Ovary (tissue), 9 donors: Measurements from ENCODE around the gene SLC9A9. TPM values are rescaled to one million over a fixed set of nuclear protein-coding genes. Genes with fewer than 3 reads are reported as not detected.

Experiments
- DNase-seq, 5 donors: peaks; one replicate each; pipeline ENCODE4 v3.0.0-alpha.2; 2019 to 2020
- H3K27ac ChIP-seq, 2 donors: fragments of 200-600 bp; one replicate each; pipeline versions ENCODE4 v1.5.1 to v1.8.0; 2019 to 2022
- H3K27me3 ChIP-seq: fragments of 200-600 bp; one replicate; pipeline ENCODE4 v1.8.0; 2022
- H3K36me3 ChIP-seq: fragments of 200-600 bp; sonication (generic); one replicate; pipeline ENCODE4 v1.5.1; 2019
- H3K4me1 ChIP-seq: one replicate; pipeline ENCODE4 v1.8.1; 2013; ENCODE audit warnings: mild to moderate bottlenecking, moderate library complexity; ENCODE audit not compliant: insufficient read depth
- H3K4me3 ChIP-seq: fragments of 200-600 bp; sonication (generic); one replicate; pipeline ENCODE4 v1.5.1; 2017
- H3K9me3 ChIP-seq, 2 donors: fragments of 200-600 bp in 1 of 2; sonication (generic) in 1 of 2; one replicate each; pipeline versions ENCODE4 v1.5.1 to v1.8.1; 2013 to 2019; ENCODE audit warnings: mild to moderate bottlenecking in 1 of 2, moderate library complexity in 1 of 2
- CTCF ChIP-seq, 3 donors: fragments of 450-650 bp in 2 of 3; fragments of 200-600 bp in 1 of 3; IDR thresholded peaks; one replicate each; pipeline versions ENCODE4 v1.5.1 to v1.8.0; 2016 to 2022; ENCODE audit warnings: antibody characterized with exemption in 3 of 3, mild to moderate bottlenecking in 1 of 3
- EP300 ChIP-seq: sonication (generic); formaldehyde crosslinking; IDR thresholded peaks from one replicate; pipeline ENCODE4 v1.6.1; 2017; ENCODE audit warnings: antibody characterized with exemption
- POLR2A ChIP-seq: fragments of 450-650 bp; IDR thresholded peaks from one replicate; pipeline ENCODE4 v1.6.1; 2017; ENCODE audit warnings: antibody characterized with exemption, mild to moderate bottlenecking, moderate library complexity
- WGBS, 3 donors: extraction: QIAGEN DNeasy Blood & Tissue Kit in 1 of 3; methylation state at CpG; one replicate each; pipeline versions ENCODE4 v1.1.5 to v1.1.7; 2013 to 2017; 5-methylcytosine and 5-hydroxymethylcytosine counted together
- intact Hi-C, 4 donors: fragments of 100-400 bp; cut with DNase I; formaldehyde crosslinking; loops; one replicate each; pipeline versions ENCODE4 v1.11.0 to v1.15.1; 2022 to 2023
- polyA plus RNA-seq, 2 donors: library from polyadenylated mRNA; stranded (reverse); fragments of 200-250 nt in 1 of 2; fragments of 350-450 nt in 1 of 2; fragmentation: Illumina TruSeq in 1 of 2; extraction: RNeasy Lipid Tissue Mini Kit (QIAGEN cat#74804) in 1 of 2; gene quantifications; one replicate each; pipeline ENCODE4 v1.2.3, GENCODE V29; 2013 to 2014
- total RNA-seq, 7 donors: library from RNA; depleted of rRNA in 2 of 7; stranded (reverse); fragments of >200 nt in 2 of 7; fragmentation: NEBNext Ultra II Directional in 3 of 7; extraction: Animal tissue kit (Norgen Biotek cat#: 25700) in 3 of 7; gene quantifications; one replicate each; pipeline versions ENCODE4 v1.1.0 to v1.2.4, GENCODE V29; 2016 to 2023
- donor health status: DM: no; HTN: no; CAD: no; lungs with moderate emphysema.
- donor health status: DM: no; HTN: no; CAD: no.
- donor health status: Bipolar disorder and iron deficiency.
- donor health status: DM: yes; HTN: yes; CAD: no.
- donor health status: DM: no; HTN: no; CAD: no.
- donor health status: DM: yes; HTN: yes; CAD: no.

The SLC9A9 gene
- total and polyA plus RNA-seq, 9 donors = 7.0 to 22.7 (median 13.5) TPM

GRCh38 chr3:143668385-143668784 is 179.9 kb downstream of the SLC9A9 start:
- Histone ChIP-seq H3K4me1 (no peaks in the 10 kb centered on the region), H3K4me3 (no peak overlapping the region), H3K9me3 (no peaks in the 10 kb centered on the region), H3K27ac (no peak overlapping the region), H3K27me3 (no peaks in the 10 kb centered on the region), H3K36me3 (no peaks in the 10 kb centered on the region)
- DNase-seq = no peak
- WGBS, 3 donors = 79 to 82% (median 79%) methylated on average over 5 of the region's 5 CpGs
- TF ChIP-seq POLR2A (no peak), CTCF (IDR thresholded peaks at IDR 0.05) (no peak), EP300 (no peak)
- intact Hi-C loops = no loop called here

- H3K9me3 ChIP-seq = no peaks in the 10 kb centered on the region
- DNase-seq = no peak
- H3K4me3 ChIP-seq = no peak overlapping the region
- intact Hi-C loops = no loop called here
- H3K4me1 ChIP-seq = no peaks in the 10 kb centered on the region
- 90 to 97% (median 96%) methylated on average over 3 of the region's 3 CpGs for WGBS, 3 donors
- H3K36me3 ChIP-seq = no peaks in the 10 kb centered on the region
- TF ChIP-seq EP300 (no peak), POLR2A (no peak), CTCF (IDR thresholded peaks at IDR 0.05) (no peak)
- no peak overlapping the region for H3K27ac ChIP-seq
- H3K27me3 ChIP-seq = no peaks in the 10 kb centered on the region
Measured at GRCh38 chr3:143661677-143662076, 186.6 kb downstream of the SLC9A9 start.

- Histone ChIP-seq H3K27ac (no peak overlapping the region), H3K36me3 (no peaks in the 10 kb centered on the region), H3K4me1 (no peaks in the 10 kb centered on the region), H3K9me3 (no peaks in the 10 kb centered on the region), H3K27me3 (no peaks in the 10 kb centered on the region), H3K4me3 (no peak overlapping the region)
- TF ChIP-seq POLR2A (no peak), EP300 (no peak), CTCF (IDR thresholded peaks at IDR 0.05) (no peak)
- intact Hi-C loops = no loop called here
- 57 to 63% (median 62%) methylated on average over 2 of the region's 2 CpGs for WGBS, 3 donors
- no peak for DNase-seq
Measured at GRCh38 chr3:143658861-143659260, 189.4 kb downstream of the SLC9A9 start.

GRCh38 chr3:143658116-143658515 is 190.2 kb downstream of the SLC9A9 start:
- no peaks in the 10 kb centered on the region for H3K9me3 ChIP-seq
- H3K4me1 ChIP-seq = no peaks in the 10 kb centered on the region
- WGBS, 3 donors = 86 to 94% (median 87%) methylated on average over 1 of the region's 1 CpG
- no peak for DNase-seq
- no peaks in the 10 kb centered on the region for H3K27me3 ChIP-seq
- TF ChIP-seq EP300 = no peak
- no peak for TF ChIP-seq POLR2A
- TF ChIP-seq CTCF (IDR thresholded peaks at IDR 0.05) = no peak
- intact Hi-C loops = no loop called here
- no peak overlapping the region for H3K4me3 ChIP-seq
- H3K36me3 ChIP-seq = no peaks in the 10 kb centered on the region
- H3K27ac ChIP-seq = no peak overlapping the region

- no peaks in the 10 kb centered on the region for H3K27me3 ChIP-seq
- no peak overlapping the region for H3K27ac ChIP-seq
- DNase-seq = no peak
- H3K36me3 ChIP-seq = no peaks in the 10 kb centered on the region
- no peaks in the 10 kb centered on the region for H3K9me3 ChIP-seq
- H3K4me3 ChIP-seq = no peak overlapping the region
- intact Hi-C loops = no loop called here
- no peaks in the 10 kb centered on the region for H3K4me1 ChIP-seq
- TF ChIP-seq EP300 = no peak
- no peak for TF ChIP-seq CTCF (IDR thresholded peaks at IDR 0.05)
- TF ChIP-seq POLR2A = no peak
Measured at GRCh38 chr3:143657391-143657790, 190.9 kb downstream of the SLC9A9 start.
